ENCODE data around the gene SGMS2. TPM values are rescaled to one million over a fixed set of nuclear protein-coding genes. Genes with fewer than 3 reads are reported as not detected.

SGMS2 gene
- total RNA-seq, 1 donor from 2014 or later = 25.8 TPM

DNA sequence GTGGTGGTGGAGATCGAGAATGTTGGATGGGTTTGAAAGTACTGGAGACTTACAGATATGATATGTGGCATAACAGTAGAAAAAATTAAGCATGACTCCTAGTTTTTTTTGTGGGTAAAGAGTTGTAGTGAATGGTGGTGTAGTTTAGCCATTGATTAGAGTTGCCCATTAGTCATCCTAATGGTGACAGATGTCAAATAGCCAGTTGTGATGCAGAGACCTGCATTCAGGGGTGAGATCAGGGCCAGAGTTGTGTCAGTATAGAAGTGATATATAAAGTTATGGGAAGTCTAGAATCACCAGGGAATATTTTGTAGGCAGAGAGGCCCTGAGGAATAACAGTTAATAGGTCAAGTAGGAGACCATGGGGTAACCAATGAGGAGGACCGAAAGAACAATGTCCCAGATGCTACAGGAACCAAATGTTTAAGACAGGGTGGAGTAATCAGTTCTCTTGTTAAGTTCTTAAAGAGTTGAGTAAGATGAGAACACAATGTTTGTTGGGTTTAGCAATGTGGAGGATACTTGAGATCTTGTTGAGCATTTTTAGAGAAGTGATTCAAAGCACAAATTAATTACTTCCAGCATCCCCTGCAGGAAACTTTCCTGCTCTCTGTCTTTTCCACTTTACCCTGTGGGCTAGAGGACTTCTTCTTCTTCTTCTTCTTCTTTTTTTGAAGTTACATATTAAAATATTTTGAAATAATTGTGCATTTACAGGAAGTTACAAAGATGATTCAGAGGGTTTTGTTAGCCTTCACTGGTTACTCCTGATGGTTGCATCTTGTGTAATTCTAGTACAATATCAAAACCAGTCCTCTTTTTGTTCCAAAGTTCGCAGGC, 13.3 kb downstream of the SGMS2 start:
- Mint-ChIP-seq H3K9me3 (no peaks in the 10 kb centered on the region), H3K4me3 (no peak overlapping the region), H3K27ac (no peak overlapping the region), H3K4me1 (ENCODE audit: unreplicated experiment) (no peaks in the 10 kb centered on the region), H3K27me3 (no peaks in the 10 kb centered on the region), H3K36me3 (peaks cover 3% of the 10 kb centered on the region)
- DNase-seq (ENCODE audit: extremely low spot score, unreplicated experiment) = no peak
- TF ChIP-seq, protein P1, sequence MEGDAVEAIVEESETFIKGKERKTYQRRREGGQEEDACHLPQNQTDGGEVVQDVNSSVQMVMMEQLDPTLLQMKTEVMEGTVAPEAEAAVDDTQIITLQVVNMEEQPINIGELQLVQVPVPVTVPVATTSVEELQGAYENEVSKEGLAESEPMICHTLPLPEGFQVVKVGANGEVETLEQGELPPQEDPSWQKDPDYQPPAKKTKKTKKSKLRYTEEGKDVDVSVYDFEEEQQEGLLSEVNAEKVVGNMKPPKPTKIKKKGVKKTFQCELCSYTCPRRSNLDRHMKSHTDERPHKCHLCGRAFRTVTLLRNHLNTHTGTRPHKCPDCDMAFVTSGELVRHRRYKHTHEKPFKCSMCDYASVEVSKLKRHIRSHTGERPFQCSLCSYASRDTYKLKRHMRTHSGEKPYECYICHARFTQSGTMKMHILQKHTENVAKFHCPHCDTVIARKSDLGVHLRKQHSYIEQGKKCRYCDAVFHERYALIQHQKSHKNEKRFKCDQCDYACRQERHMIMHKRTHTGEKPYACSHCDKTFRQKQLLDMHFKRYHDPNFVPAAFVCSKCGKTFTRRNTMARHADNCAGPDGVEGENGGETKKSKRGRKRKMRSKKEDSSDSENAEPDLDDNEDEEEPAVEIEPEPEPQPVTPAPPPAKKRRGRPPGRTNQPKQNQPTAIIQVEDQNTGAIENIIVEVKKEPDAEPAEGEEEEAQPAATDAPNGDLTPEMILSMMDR (conservative IDR thresholded peaks at IDR 0.05) = no peak

DNA sequence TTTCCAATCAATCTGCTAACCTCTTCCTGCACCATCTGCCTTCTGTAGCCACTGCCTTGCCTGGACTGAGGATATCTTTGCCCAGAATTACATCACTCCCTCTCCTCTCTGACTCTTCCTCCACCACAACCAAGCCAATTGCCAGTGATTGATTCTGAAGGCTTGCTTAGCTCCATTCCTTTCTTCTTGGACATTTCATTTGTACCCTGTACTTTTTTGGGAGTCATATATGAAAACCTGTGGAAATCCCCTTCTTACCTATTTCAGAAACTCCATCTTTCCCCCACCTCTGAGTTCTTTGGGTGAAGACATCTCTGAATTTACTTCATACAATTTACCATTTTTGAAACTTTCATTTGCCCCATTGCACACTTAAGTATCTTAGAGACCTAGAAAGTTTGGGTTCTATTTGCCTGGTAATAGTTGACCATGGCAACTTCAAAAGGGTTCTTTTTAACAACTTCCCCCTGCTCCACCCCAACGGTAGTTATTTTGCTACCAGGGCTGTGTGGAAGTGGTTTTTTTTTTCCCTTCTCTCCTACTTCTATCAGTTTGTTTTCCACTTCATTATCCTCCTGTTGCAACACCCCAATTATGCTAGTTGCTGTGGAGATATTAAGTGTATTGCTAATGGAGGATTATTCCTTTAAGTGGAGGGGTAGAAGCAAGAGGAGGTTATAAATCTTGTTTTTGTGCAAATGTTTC, 14.3 kb downstream of the SGMS2 start:
- H3K4me3 Mint-ChIP-seq = no peak overlapping the region
- TF ChIP-seq, protein P1 (conservative IDR thresholded peaks at IDR 0.05) = no peak
- peaks cover 3% of the 10 kb centered on the region for H3K36me3 Mint-ChIP-seq
- no peak overlapping the region for H3K27ac Mint-ChIP-seq
- H3K27me3 Mint-ChIP-seq = no peaks in the 10 kb centered on the region
- no peaks in the 10 kb centered on the region for H3K9me3 Mint-ChIP-seq
- DNase-seq (ENCODE audit: extremely low spot score, unreplicated experiment) = no peak
- H3K4me1 Mint-ChIP-seq (ENCODE audit: unreplicated experiment) = no peaks in the 10 kb centered on the region

DNA sequence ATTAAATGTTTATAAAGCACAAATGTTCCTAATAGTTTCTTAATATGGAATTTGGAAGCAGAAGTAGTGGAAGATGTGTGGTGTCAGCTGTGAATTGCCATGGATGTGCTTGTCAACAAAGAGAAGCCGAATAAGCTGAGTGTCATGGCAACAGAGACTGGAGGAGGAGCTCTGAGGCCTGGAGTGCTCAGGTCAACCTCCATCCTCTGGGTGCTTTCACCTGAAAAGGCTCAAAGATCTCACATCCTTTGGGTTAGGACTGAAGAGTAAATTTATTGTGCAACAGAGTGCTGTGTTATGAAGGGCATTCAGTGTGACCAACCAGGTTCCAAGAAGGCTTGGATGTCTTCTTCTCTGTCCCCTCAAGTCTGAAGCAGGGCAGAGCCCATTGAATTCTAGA, 18.7 kb downstream of the SGMS2 start:
- Mint-ChIP-seq H3K9me3 (no peaks in the 10 kb centered on the region), H3K4me1 (ENCODE audit: unreplicated experiment) (no peaks in the 10 kb centered on the region), H3K27ac (no peak overlapping the region), H3K36me3 (peaks cover 3% of the 10 kb centered on the region), H3K27me3 (no peaks in the 10 kb centered on the region), H3K4me3 (no peak overlapping the region)
- TF ChIP-seq, protein P1 (conservative IDR thresholded peaks at IDR 0.05) = no peak
- DNase-seq (ENCODE audit: extremely low spot score, unreplicated experiment) = no peak

DNA sequence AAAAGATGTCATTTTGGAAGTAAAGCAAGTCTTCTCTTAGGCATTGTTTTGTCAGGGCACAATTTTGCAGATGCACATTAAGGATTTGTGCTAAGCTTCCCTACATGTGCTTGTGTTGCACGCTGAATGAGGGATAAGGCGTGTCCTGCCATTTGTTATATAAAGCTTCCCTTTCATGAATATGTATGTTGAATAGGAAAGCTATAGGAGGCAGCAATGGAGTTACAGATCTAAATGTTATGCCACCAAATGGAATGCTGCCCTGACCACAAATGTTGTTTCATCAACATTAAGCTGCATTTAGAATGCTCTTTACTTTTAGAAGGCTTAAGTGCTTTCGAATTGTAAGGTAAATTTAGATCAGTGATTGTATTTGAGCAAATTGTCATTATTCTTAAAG, 20.9 kb downstream of the SGMS2 start:
- no peaks in the 10 kb centered on the region for H3K4me1 Mint-ChIP-seq (ENCODE audit: unreplicated experiment)
- H3K4me3 Mint-ChIP-seq = no peak overlapping the region
- no peak for DNase-seq (ENCODE audit: extremely low spot score, unreplicated experiment)

DNA sequence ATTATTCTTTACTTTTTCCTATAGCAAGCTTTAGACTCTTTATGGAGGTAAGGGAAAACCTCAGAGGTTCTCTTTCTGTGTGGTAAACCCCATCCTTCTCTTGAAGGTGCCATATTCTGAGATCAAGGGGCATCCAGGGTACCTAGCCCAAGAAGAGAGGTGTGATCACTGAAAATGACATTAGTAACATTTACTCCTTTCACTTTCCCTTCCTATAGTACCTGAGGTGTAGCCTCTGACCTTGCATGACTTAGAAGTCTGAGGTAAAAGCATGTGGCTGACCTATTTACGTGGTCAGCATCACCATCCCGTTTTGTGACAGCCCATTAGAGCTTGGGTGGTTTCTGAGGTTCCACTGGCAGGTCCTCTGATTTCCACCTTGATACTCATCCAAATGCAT, 25.7 kb downstream of the SGMS2 start:
- no peak overlapping the region for H3K27ac Mint-ChIP-seq
- no peaks in the 10 kb centered on the region for H3K27me3 Mint-ChIP-seq
- DNase-seq (ENCODE audit: extremely low spot score, unreplicated experiment) = no peak
- TF ChIP-seq, protein P1 (conservative IDR thresholded peaks at IDR 0.05) = no peak
- H3K9me3 Mint-ChIP-seq = peaks cover 5% of the 10 kb centered on the region
- H3K36me3 Mint-ChIP-seq = no peaks in the 10 kb centered on the region
- H3K4me1 Mint-ChIP-seq (ENCODE audit: unreplicated experiment) = peaks cover 4% of the 10 kb centered on the region
- no peak overlapping the region for H3K4me3 Mint-ChIP-seq

More for the DNA sequence above, 20.9 kb downstream of the SGMS2 start:
- H3K27ac Mint-ChIP-seq = no peak overlapping the region
- no peaks in the 10 kb centered on the region for H3K27me3 Mint-ChIP-seq
- H3K9me3 Mint-ChIP-seq = peaks cover 5% of the 10 kb centered on the region
- TF ChIP-seq, protein P1 (conservative IDR thresholded peaks at IDR 0.05) = no peak
- peaks cover 3% of the 10 kb centered on the region for H3K36me3 Mint-ChIP-seq
